GM19468 (cell line): ENCODE results near the gene FLYWCH1.

Experiments
- ATAC-seq: cut with Tn5 transposase; IDR thresholded peaks from one replicate; pipeline ENCODE4 v1.9.1; 2021; ENCODE audit warnings: mild to moderate bottlenecking, moderate library complexity, moderate number of reproducible peaks; ENCODE audit not compliant: unreplicated experiment; ENCODE audit errors: extremely low read depth

Gene FLYWCH1

GRCh38 chr16:2966043-2966807, 54.5 kb downstream of the FLYWCH1 start:
- ATAC-seq = no peak

- ATAC-seq = no peak
Observed at GRCh38 chr16:2966808-2967191, 55.1 kb downstream of the FLYWCH1 start.

DNA sequence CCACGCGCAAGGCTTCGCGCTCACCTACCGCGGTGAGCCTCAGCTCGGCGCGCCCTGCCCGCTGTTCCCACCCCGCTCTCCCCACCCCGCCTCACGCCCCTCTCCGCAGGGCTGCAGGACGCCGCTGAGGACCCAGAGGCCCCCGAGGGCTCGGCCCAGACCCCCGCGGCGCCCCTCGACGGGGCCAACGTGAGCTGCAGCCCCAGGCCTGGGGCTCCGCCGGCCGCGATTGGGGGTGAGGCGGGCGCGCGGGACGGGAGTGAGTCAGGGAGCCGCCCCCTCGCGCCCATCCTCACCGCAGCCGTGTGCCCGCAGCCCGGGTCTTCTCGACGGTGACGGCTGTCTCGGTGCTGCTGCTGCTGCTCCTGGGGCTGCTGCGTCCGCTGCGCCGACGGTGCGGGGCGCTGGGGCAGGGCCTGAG, 55.5 kb downstream of the FLYWCH1 start:
- no peak for ATAC-seq

GRCh38 chr16:2967721-2968161, 56.0 kb downstream of the FLYWCH1 start:
- ATAC-seq = no peak

- ATAC-seq = no peak
Observed at GRCh38 chr16:2968368-2968737, 56.6 kb downstream of the FLYWCH1 start.

- ATAC-seq = peak; percentile 62
Observed at GRCh38 chr16:2968738-2969544, 57.2 kb downstream of the FLYWCH1 start, which contains the start of gene PAQR4. TSS of gene PAQR4 (plus strand) at chr16:2969348. CDS start at chr16:2969675, 327 bp downstream.

- no peak for ATAC-seq
Observed at GRCh38 chr16:2969545-2970521, 58.1 kb downstream of the FLYWCH1 start.

- no peak for ATAC-seq
Observed at GRCh38 chr16:2970563-2970962, 58.8 kb downstream of the FLYWCH1 start.

DNA sequence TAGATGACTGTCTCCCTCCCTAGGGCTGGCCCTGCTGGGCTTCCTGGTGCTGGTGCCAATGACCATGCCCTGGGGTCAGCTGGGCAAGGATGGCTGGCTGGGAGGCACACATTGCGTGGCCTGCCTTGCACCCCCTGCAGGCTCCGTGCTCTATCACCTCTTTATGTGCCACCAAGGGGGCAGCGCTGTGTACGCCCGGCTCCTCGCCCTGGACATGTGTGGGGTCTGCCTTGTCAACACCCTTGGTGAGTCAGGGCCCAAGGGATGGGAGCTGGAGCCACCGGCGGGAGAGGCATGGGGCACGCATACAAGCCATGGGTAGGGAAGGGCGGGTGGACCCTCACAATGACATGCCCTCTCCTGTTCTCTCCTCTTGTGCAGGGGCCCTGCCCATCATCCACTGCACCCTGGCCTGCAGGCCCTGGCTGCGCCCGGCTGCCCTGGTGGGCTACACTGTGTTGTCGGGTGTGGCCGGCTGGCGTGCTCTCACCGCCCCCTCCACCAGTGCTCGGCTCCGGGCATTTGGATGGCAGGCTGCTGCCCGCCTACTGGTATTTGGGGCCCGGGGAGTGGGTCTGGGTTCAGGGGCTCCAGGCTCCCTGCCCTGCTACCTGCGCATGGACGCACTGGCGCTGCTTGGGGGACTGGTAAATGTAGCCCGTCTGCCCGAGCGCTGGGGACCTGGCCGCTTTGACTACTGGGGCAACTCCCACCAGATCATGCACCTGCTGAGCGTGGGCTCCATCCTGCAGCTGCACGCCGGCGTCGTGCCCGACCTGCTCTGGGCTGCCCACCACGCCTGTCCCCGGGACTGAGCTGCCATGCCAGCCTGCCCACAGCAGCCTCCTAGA, 59.6 kb downstream of the FLYWCH1 start:
- no peak for ATAC-seq

GRCh38 chr16:2971985-2972784, 60.5 kb downstream of the FLYWCH1 start:
- no peak for ATAC-seq

DNA sequence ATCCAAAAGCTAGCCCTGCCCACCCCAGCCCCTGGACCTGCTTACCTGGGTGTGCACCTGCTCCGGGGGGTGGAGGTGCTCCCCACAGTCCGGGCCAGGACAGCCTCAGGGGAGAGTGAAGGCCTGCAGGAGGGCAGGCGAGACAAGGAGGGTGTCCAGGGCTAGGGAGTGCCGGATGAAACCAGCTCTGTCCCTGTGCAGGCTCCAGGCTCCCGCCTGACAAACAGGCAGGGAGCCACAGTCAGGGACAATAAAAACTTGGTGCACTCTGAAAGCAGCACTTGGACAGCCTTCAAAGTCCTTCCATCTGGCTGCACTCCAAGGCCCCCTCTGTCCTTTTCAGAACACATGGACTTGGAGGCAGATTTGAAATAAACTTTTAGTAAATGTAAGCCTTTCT, 61.4 kb downstream of the FLYWCH1 start:
- no peak for ATAC-seq

- no peak for ATAC-seq
Observed at GRCh38 chr16:2973605-2974318, 62.0 kb downstream of the FLYWCH1 start.

GRCh38 chr16:2974319-2975056, 62.8 kb downstream of the FLYWCH1 start:
- ATAC-seq = no peak

DNA sequence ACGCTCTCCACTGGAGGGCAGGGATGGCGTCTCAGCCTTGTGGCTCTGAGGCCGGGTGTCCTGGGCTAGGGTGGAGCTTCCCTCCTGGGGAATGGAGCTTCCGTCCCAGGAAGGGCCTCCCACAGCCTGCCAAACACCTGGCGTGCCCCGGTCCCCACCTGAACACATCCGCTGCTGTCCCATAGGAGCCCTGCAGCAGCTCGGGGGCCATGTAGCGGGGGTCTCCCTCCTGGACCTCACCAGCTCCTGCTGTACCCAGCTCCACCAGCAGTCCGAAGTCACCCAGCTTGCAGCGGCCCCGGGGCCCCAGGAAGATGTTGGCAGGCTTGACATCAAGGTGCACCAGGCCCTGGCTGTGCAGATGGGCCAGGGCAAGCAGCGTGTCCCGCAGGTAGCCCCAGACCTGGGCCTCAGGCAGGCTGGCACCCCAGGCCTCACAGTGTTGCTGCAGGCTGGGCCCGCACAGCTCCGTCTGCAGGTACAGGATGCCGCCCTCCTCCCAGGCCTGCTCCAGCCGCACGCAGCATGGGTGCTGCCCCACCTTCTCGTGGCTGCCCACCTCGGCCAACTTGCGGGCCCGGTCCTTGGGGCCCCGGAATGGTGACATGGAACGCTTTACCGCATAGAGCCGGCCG, 63.5 kb downstream of the FLYWCH1 start:
- no peak for ATAC-seq

GRCh38 chr16:2976201-2976600, 64.5 kb downstream of the FLYWCH1 start:
- no peak for ATAC-seq

- no peak for ATAC-seq
Observed at GRCh38 chr16:2976673-2977072, 64.9 kb downstream of the FLYWCH1 start.

- no peak for ATAC-seq
Observed at GRCh38 chr16:2977440-2977839, 65.7 kb downstream of the FLYWCH1 start.
